Embryonic facial prominence (tissue), 1 donor: ENCODE measurements around the gene MYOM1.

ENCODE experiments used
- DNase-seq: peaks from one replicate; pipeline ENCODE4 v3.0.0-alpha.2; 2016; ENCODE audit errors: extremely low spot score

The MYOM1 gene

GRCh38 chr18:3118195-3119010 is 101.4 kb downstream of the MYOM1 start:
- no peak for DNase-seq

- DNase-seq, result no peak
Observed at GRCh38 chr18:3117493-3118192, 102.1 kb downstream of the MYOM1 start.

GRCh38 chr18:3115447-3116030 is 104.2 kb downstream of the MYOM1 start:
- DNase-seq, result no peak

- DNase-seq, result no peak
Observed at GRCh38 chr18:3114451-3114850, 105.3 kb downstream of the MYOM1 start.

- no peak for DNase-seq
Observed at GRCh38 chr18:3114026-3114425, 105.7 kb downstream of the MYOM1 start.

GRCh38 chr18:3111523-3112240 is 108.1 kb downstream of the MYOM1 start:
- DNase-seq, result no peak

- DNase-seq, result no peak
Observed at GRCh38 chr18:3110034-3110752, 109.6 kb downstream of the MYOM1 start.

GRCh38 chr18:3107740-3108151 is 112.0 kb downstream of the MYOM1 start:
- DNase-seq, result no peak

GRCh38 chr18:3104190-3105054 is 115.3 kb downstream of the MYOM1 start:
- DNase-seq, result no peak

- DNase-seq, result no peak
Observed at GRCh38 chr18:3103576-3103975, 116.2 kb downstream of the MYOM1 start.

GRCh38 chr18:3102983-3103382 is 116.8 kb downstream of the MYOM1 start:
- no peak for DNase-seq

GRCh38 chr18:3100498-3101132 is 119.2 kb downstream of the MYOM1 start:
- no peak for DNase-seq

GRCh38 chr18:3099327-3099726 is 120.4 kb downstream of the MYOM1 start:
- DNase-seq, result no peak

- DNase-seq, result no peak
Observed at GRCh38 chr18:3097082-3097481, 122.7 kb downstream of the MYOM1 start.

- DNase-seq, result no peak
Observed at GRCh38 chr18:3095921-3096320, 123.8 kb downstream of the MYOM1 start.

- no peak for DNase-seq
Observed at GRCh38 chr18:3094338-3094684, 125.5 kb downstream of the MYOM1 start.

- DNase-seq, result no peak
Observed at GRCh38 chr18:3093624-3094337, 126.0 kb downstream of the MYOM1 start.

- no peak for DNase-seq
Observed at GRCh38 chr18:3092727-3093126, 127.0 kb downstream of the MYOM1 start.

GRCh38 chr18:3089579-3089978 is 130.2 kb downstream of the MYOM1 start:
- DNase-seq, result no peak

- no peak for DNase-seq
Observed at GRCh38 chr18:3088449-3088848, 131.3 kb downstream of the MYOM1 start.
